Tibial nerve (tissue), 4 donors: ENCODE results near the gene CARD11. TPM values are rescaled to one million over a fixed set of nuclear protein-coding genes. Genes with fewer than 3 reads are reported as not detected.

ENCODE experiments used
- DNase-seq, 2 donors: peaks; one replicate each; pipeline ENCODE4 v3.0.0-alpha.2; 2019; ENCODE audit warnings: low spot score in 2 of 2
- H3K27ac ChIP-seq, 4 donors: fragments of 200-600 bp; sonication (generic) in 3 of 4; one replicate each; pipeline ENCODE4 v1.5.1; 2017 to 2019; ENCODE audit warnings: mild to moderate bottlenecking in 1 of 4
- H3K27me3 ChIP-seq, 2 donors: fragments of 200-600 bp; sonication (generic) in 1 of 2; one replicate each; pipeline versions ENCODE4 v1.5.1 to v1.6.0; 2017 to 2019
- H3K36me3 ChIP-seq, 3 donors: fragments of 200-600 bp; sonication (generic); one replicate each; pipeline ENCODE4 v1.5.1; 2018 to 2019
- H3K4me1 ChIP-seq, 4 donors: fragments of 200-600 bp; sonication (generic) in 3 of 4; one replicate each; pipeline ENCODE4 v1.5.1; 2017 to 2019
- H3K4me3 ChIP-seq, 4 donors: fragments of 200-600 bp; sonication (generic) in 3 of 4; one replicate each; pipeline ENCODE4 v1.5.1; 2017 to 2019; ENCODE audit warnings: mild to moderate bottlenecking in 1 of 4, moderate library complexity in 1 of 4
- H3K9me3 ChIP-seq, 4 donors: fragments of 200-600 bp; sonication (generic) in 3 of 4; one replicate each; pipeline ENCODE4 v1.5.1; 2017 to 2019
- EP300 ChIP-seq, 2 donors: sonication (generic); formaldehyde crosslinking; IDR thresholded peaks; one replicate each; pipeline ENCODE4 v1.6.1; 2017; ENCODE audit warnings: antibody characterized with exemption in 2 of 2, mild to moderate bottlenecking in 1 of 2
- POLR2A ChIP-seq, 2 donors: fragments of 450-650 bp; IDR thresholded peaks; one replicate each; pipeline ENCODE4 v1.6.1; 2017; ENCODE audit warnings: antibody characterized with exemption in 2 of 2, mild to moderate bottlenecking in 2 of 2, moderate library complexity in 2 of 2
- WGBS, 2 donors: methylation state at CpG; one replicate each; pipeline ENCODE4 v1.1.5; 2018; 5-methylcytosine and 5-hydroxymethylcytosine counted together
- total RNA-seq, 4 donors: library from RNA; depleted of rRNA; stranded (reverse); fragments of >200 nt; gene quantifications; one replicate each; pipeline ENCODE4 v1.1.0, GENCODE V29; 2016
- TF ChIP-seq, protein P1 (sequence below), 5 experiments: fragments of 200-600 bp in 3 of 5; fragments of 450-650 bp in 2 of 5; sonication (generic) in 3 of 5; IDR thresholded peaks; one replicate each; pipeline ENCODE4 v1.5.1; 2016 to 2019; ENCODE audit warnings: antibody characterized with exemption in 5 of 5, mild to moderate bottlenecking in 3 of 5, moderate library complexity in 2 of 5

The CARD11 gene
- total RNA-seq, 4 donors from 2014 or later = 2.0 to 4.8 (median 3.1) TPM

DNA sequence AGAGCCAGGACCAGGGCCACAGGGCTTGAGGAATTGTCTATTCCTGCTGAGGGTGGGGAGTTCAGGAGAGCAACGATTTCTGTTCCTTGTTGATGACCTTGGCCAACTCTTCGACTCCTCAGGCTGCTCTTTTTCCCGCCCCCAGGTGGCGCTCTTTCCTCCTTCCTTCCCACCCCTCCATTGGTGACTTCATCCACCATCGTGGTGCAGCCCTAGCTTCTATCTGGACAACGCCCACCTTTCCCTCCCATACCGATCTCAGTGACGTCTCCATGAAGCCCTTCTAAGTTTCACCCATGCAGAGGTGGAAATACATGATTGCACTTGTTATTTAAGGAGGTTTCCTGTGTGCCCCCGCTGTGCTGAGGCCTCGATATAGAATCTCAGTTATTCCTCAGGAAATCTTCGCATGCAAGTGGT lies 22.1 kb upstream of the CARD11 start:
- no peaks in the 10 kb centered on the region for H3K27me3 ChIP-seq
- no peak for DNase-seq
- 43 to 44% methylated on average over 11 of the region's 11 CpGs for WGBS, 2 donors

DNA sequence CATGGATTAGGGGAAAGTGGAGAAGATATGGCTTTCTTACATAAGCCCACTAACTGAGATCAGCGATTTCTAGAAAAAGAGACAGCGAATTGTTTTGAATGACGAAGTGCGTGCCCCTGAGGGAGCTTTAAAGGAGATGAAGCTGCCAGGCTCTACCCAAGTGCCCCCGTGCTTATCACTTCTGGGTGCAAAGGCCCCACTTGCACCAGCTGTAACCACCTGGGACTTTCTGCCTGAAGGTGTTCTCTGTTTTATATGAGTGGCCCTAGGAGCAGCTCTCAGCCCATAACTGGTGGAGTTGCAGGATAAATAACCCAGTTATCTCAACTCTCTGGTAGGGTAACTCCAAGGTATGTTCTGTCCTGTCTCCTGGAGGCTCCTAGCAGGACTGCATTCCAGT lies 20.4 kb upstream of the CARD11 start:
- H3K4me3 ChIP-seq = no peak overlapping the region
- TF ChIP-seq EP300 (IDR thresholded peaks at IDR 0.05) (no peak), POLR2A (IDR thresholded peaks at IDR 0.05) (no peak)
- TF ChIP-seq, protein P1, sequence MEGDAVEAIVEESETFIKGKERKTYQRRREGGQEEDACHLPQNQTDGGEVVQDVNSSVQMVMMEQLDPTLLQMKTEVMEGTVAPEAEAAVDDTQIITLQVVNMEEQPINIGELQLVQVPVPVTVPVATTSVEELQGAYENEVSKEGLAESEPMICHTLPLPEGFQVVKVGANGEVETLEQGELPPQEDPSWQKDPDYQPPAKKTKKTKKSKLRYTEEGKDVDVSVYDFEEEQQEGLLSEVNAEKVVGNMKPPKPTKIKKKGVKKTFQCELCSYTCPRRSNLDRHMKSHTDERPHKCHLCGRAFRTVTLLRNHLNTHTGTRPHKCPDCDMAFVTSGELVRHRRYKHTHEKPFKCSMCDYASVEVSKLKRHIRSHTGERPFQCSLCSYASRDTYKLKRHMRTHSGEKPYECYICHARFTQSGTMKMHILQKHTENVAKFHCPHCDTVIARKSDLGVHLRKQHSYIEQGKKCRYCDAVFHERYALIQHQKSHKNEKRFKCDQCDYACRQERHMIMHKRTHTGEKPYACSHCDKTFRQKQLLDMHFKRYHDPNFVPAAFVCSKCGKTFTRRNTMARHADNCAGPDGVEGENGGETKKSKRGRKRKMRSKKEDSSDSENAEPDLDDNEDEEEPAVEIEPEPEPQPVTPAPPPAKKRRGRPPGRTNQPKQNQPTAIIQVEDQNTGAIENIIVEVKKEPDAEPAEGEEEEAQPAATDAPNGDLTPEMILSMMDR (IDR thresholded peaks at IDR 0.05) = no peak
- H3K9me3 ChIP-seq = peaks cover 0 to 4% (median 0%) of the 10 kb centered on the region in 4 donors
- 93 to 96% methylated on average over 5 of the region's 5 CpGs for WGBS, 2 donors
- no peak overlapping the region for H3K27ac ChIP-seq
- no peaks in the 10 kb centered on the region for H3K27me3 ChIP-seq
- H3K4me1 ChIP-seq = no peaks in the 10 kb centered on the region
- H3K36me3 ChIP-seq = no peaks in the 10 kb centered on the region
- no peak for DNase-seq

More for the DNA sequence above, 22.1 kb upstream of the CARD11 start:
- H3K27ac ChIP-seq = no peak overlapping the region
- no peak overlapping the region for H3K4me3 ChIP-seq
- H3K36me3 ChIP-seq = no peaks in the 10 kb centered on the region
- peaks cover 0 to 10% (median 0%) of the 10 kb centered on the region in 4 donors for H3K9me3 ChIP-seq
- no peak for TF ChIP-seq POLR2A (IDR thresholded peaks at IDR 0.05)
- TF ChIP-seq, protein P1 (IDR thresholded peaks at IDR 0.05) = peak in 2 of 5 experiments; percentile 17 to 33
- no peaks in the 10 kb centered on the region for H3K4me1 ChIP-seq

GRCh38 chr7:3063016-3063753 lies 19.5 kb upstream of the CARD11 start:
- Histone ChIP-seq H3K4me3 (no peak overlapping the region), H3K4me1 (no peaks in the 10 kb centered on the region), H3K36me3 (no peaks in the 10 kb centered on the region), H3K27ac (no peak overlapping the region), H3K9me3 (peaks cover 0 to 4% (median 0%) of the 10 kb centered on the region in 4 donors), H3K27me3 (no peaks in the 10 kb centered on the region)
- TF ChIP-seq, protein P1 (IDR thresholded peaks at IDR 0.05) = no peak
- 67 to 80% methylated on average over 7 of the region's 7 CpGs for WGBS, 2 donors
- no peak for DNase-seq

GRCh38 chr7:3057066-3057420 lies 13.4 kb upstream of the CARD11 start:
- Histone ChIP-seq H3K4me1 (no peaks in the 10 kb centered on the region), H3K4me3 (no peak overlapping the region), H3K9me3 (peaks cover 0 to 18% (median 0%) of the 10 kb centered on the region in 4 donors), H3K27me3 (no peaks in the 10 kb centered on the region), H3K36me3 (no peaks in the 10 kb centered on the region), H3K27ac (no peak overlapping the region)
- TF ChIP-seq POLR2A (IDR thresholded peaks at IDR 0.05) (no peak), EP300 (IDR thresholded peaks at IDR 0.05) (no peak)
- TF ChIP-seq, protein P1 (IDR thresholded peaks at IDR 0.05) = no peak
- DNase-seq = no peak
- WGBS, 2 donors = 37 to 52% methylated on average over 9 of the region's 9 CpGs

- no peaks in the 10 kb centered on the region for H3K4me1 ChIP-seq
- peaks cover 0 to 24% (median 0%) of the 10 kb centered on the region in 4 donors for H3K9me3 ChIP-seq
- no peak for TF ChIP-seq EP300 (IDR thresholded peaks at IDR 0.05)
- TF ChIP-seq POLR2A (IDR thresholded peaks at IDR 0.05) = no peak
- TF ChIP-seq, protein P1 (IDR thresholded peaks at IDR 0.05) = no peak
- H3K27ac ChIP-seq = no peak overlapping the region
- no peak for DNase-seq
- no peak overlapping the region for H3K4me3 ChIP-seq
- H3K36me3 ChIP-seq = no peaks in the 10 kb centered on the region
- no peaks in the 10 kb centered on the region for H3K27me3 ChIP-seq
- WGBS, 2 donors = 56% methylated on average over 24 of the region's 24 CpGs
Observed at GRCh38 chr7:3056234-3057065, 12.8 kb upstream of the CARD11 start.
